GM12865 (cell line): ENCODE results near the gene SLC17A2.
A peak's percentile ranks its signal among the peaks of the same experiment; 100 is the strongest.
"Not testable (repeated sequence)": the region's sequence is repeated elsewhere in the genome, so short reads cannot be mapped to it uniquely, and the experiment has no call there.

Experiments
- DNase-seq: peaks from one replicate; pipeline ENCODE4 v3.0.0; 2010; ENCODE audit warnings: low read depth
- H3K4me3 ChIP-seq: 2 replicates; pipeline ENCODE4 v1.5.1; 2011; ENCODE audit warnings: mild to moderate bottlenecking, low read depth, low read length, control low read depth
- CTCF ChIP-seq: IDR thresholded peaks from 2 replicates; pipeline ENCODE4 v1.5.1; 2011; ENCODE audit warnings: low read length, control low read depth, low read depth, inconsistent platforms; ENCODE audit not compliant: insufficient read depth; ENCODE audit errors: missing control alignments

Gene SLC17A2

GRCh38 chr6:25943887-25944286 lies 13.4 kb upstream of the SLC17A2 start:
- no peak for DNase-seq
- TF ChIP-seq CTCF, result no peak
- H3K4me3 ChIP-seq, result no peak overlapping the region

GRCh38 chr6:25942561-25943147 lies 12.2 kb upstream of the SLC17A2 start:
- peak; percentile 60 for DNase-seq
- H3K4me3 ChIP-seq, result no peak overlapping the region
- TF ChIP-seq CTCF, result peak; percentile 51

- H3K4me3 ChIP-seq, result no peak overlapping the region
- DNase-seq, result no peak
- TF ChIP-seq CTCF, result no peak
Measured at GRCh38 chr6:25939593-25939992, 9.1 kb upstream of the SLC17A2 start.

- DNase-seq, result no peak
- no peak overlapping the region for H3K4me3 ChIP-seq
- TF ChIP-seq CTCF, result no peak
Measured at GRCh38 chr6:25935953-25936352, 5.5 kb upstream of the SLC17A2 start.

GRCh38 chr6:25934735-25935313 lies 4.3 kb upstream of the SLC17A2 start:
- no peak for DNase-seq
- TF ChIP-seq CTCF, result no peak

GRCh38 chr6:25934156-25934555 lies 3.7 kb upstream of the SLC17A2 start:
- H3K4me3 ChIP-seq, result no peak overlapping the region
- DNase-seq, result no peak
- TF ChIP-seq CTCF, result no peak

More at GRCh38 chr6:25934735-25935313, 4.3 kb upstream of the SLC17A2 start:
- no peak overlapping the region for H3K4me3 ChIP-seq

GRCh38 chr6:25931411-25931709 lies 869 bp upstream of the SLC17A2 start:
- TF ChIP-seq CTCF, result no peak
- no peak for DNase-seq
- H3K4me3 ChIP-seq, result no peak overlapping the region

GRCh38 chr6:25929785-25930184 lies 706 bp downstream of the SLC17A2 start:
- not testable (repeated sequence) for H3K4me3 ChIP-seq, DNase-seq
